PC-3 (cell line): ENCODE data around the gene ADCY5.
"Not testable (repeated sequence)": the region's sequence is repeated elsewhere in the genome, so short reads cannot be mapped to it uniquely, and the experiment has no call there.

ENCODE experiments used
- EZH2 ChIP-seq: fragments of 300-600 bp; sonication (generic); IDR thresholded peaks from one replicate; pipeline ENCODE4 v1.6.1; 2017; ENCODE audit warnings: antibody characterized with exemption, mild to moderate bottlenecking, low read length; ENCODE audit not compliant: unreplicated experiment
- TF ChIP-seq, protein P1 (sequence below): fragments of 300-600 bp; sonication (generic); conservative IDR thresholded peaks from 2 replicates; pipeline ENCODE4 v1.5.1; 2017; ENCODE audit warnings: antibody characterized with exemption, low read depth, mild to moderate bottlenecking, low read length

DNA sequence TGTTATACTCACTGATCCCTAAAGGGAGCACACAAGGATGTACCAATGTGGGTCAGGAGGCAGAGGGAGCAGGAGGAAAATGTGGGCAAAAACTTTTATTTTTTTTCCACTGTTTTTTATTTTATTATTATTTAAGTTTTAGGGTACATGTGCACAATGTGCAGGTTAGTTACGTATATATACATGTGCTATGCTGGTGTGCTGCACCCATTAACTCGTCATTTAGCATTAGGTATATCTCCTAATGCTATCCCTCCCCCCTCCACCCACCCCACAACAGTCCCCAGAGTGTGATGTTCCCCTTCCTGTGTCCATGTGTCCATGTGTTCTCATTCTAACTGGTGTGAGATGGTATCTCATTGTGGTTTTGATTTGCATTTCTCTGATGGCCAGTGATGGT, 209.7 kb downstream of the ADCY5 start:
- TF ChIP-seq, protein P1, sequence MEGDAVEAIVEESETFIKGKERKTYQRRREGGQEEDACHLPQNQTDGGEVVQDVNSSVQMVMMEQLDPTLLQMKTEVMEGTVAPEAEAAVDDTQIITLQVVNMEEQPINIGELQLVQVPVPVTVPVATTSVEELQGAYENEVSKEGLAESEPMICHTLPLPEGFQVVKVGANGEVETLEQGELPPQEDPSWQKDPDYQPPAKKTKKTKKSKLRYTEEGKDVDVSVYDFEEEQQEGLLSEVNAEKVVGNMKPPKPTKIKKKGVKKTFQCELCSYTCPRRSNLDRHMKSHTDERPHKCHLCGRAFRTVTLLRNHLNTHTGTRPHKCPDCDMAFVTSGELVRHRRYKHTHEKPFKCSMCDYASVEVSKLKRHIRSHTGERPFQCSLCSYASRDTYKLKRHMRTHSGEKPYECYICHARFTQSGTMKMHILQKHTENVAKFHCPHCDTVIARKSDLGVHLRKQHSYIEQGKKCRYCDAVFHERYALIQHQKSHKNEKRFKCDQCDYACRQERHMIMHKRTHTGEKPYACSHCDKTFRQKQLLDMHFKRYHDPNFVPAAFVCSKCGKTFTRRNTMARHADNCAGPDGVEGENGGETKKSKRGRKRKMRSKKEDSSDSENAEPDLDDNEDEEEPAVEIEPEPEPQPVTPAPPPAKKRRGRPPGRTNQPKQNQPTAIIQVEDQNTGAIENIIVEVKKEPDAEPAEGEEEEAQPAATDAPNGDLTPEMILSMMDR = not testable (repeated sequence)
- not testable (repeated sequence) for TF ChIP-seq EZH2
